CD14-positive monocyte (primary cell): Measurements from ENCODE around the gene ZKSCAN4. TPM values are rescaled to one million over a fixed set of nuclear protein-coding genes. Genes with fewer than 3 reads are reported as not detected.

ENCODE experiments used
- DNase-seq, 3 donors: peaks; one replicate each; pipeline ENCODE4 v3.0.0-alpha.2; 2011 to 2022
- H2AFZ ChIP-seq: 2 replicates; pipeline ENCODE4 v1.6.0; 2012; ENCODE audit warnings: mild to moderate bottlenecking, low read depth, low read length, inconsistent platforms; ENCODE audit not compliant: insufficient read depth, poor library complexity, severe bottlenecking
- H3K27ac ChIP-seq, 2 donors: 1 replicate in 1 of 2; 2 replicates in 1 of 2; pipeline ENCODE4 v1.5.1; 2012 to 2013; ENCODE audit warnings: low read length in 2 of 2, control low read depth in 1 of 2, inconsistent platforms in 1 of 2, low read depth in 1 of 2, mild to moderate bottlenecking in 1 of 2
- H3K27me3 ChIP-seq, 2 donors: one replicate each; pipeline versions ENCODE4 v1.6.0 to v1.6.1; 2011 to 2013; ENCODE audit warnings: low read length in 2 of 2; ENCODE audit not compliant: control insufficient read depth in 2 of 2, insufficient read depth in 2 of 2
- H3K36me3 ChIP-seq, 2 donors: replicated peaks in 1 of 2; 1 replicate in 1 of 2; 2 replicates in 1 of 2; pipeline versions ENCODE4 v1.5.1 to v1.6.1; 2012 to 2013; ENCODE audit warnings: low read length in 2 of 2, control low read depth in 1 of 2, inconsistent platforms in 1 of 2, mild to moderate bottlenecking in 1 of 2; ENCODE audit not compliant: insufficient read depth in 2 of 2, control insufficient read depth in 1 of 2
- H3K4me1 ChIP-seq, 2 donors: 1 replicate in 1 of 2; 2 replicates in 1 of 2; pipeline versions ENCODE4 v1.5.1 to v1.6.1; 2012 to 2013; ENCODE audit warnings: low read length in 2 of 2, control low read depth in 1 of 2, inconsistent platforms in 1 of 2, mild to moderate bottlenecking in 1 of 2, moderate library complexity in 1 of 2; ENCODE audit not compliant: insufficient read depth in 2 of 2, control insufficient read depth in 1 of 2
- H3K4me2 ChIP-seq: replicated peaks from 2 replicates; pipeline ENCODE3; 2012; ENCODE audit warnings: low read length, moderate library complexity, mild to moderate bottlenecking; ENCODE audit not compliant: poor library complexity, severe bottlenecking; ENCODE audit errors: extremely low read depth
- H3K4me3 ChIP-seq, 3 experiments: fragments of 200-600 bp in 1 of 3; sonication (generic) in 1 of 3; replicated peaks in 1 of 3; 1 replicate in 2 of 3; 2 replicates in 1 of 3; pipeline ENCODE4 v1.5.1; 2011 to 2013; ENCODE audit warnings: low read length in 3 of 3, mild to moderate bottlenecking in 3 of 3, control low read depth in 2 of 3, low read depth in 2 of 3, inconsistent platforms in 1 of 3, moderate library complexity in 1 of 3
- H3K79me2 ChIP-seq: 2 replicates; pipeline ENCODE4 v1.6.0; 2012; ENCODE audit warnings: mild to moderate bottlenecking, control low read depth, inconsistent platforms, low read length, moderate library complexity; ENCODE audit not compliant: insufficient read depth
- H3K9ac ChIP-seq: 2 replicates; pipeline ENCODE4 v1.6.0; 2017; ENCODE audit warnings: low read length, mild to moderate bottlenecking; ENCODE audit not compliant: insufficient read depth, poor library complexity, severe bottlenecking
- H3K9me3 ChIP-seq, 2 donors: replicated peaks in 1 of 2; 1 replicate in 1 of 2; 2 replicates in 1 of 2; pipeline versions ENCODE4 v1.5.1 to v1.6.1; 2012 to 2013; ENCODE audit warnings: low read length in 2 of 2, control low read depth in 1 of 2; ENCODE audit not compliant: control insufficient read depth in 1 of 2, insufficient read depth in 1 of 2
- H4K20me1 ChIP-seq: 2 replicates; pipeline ENCODE4 v1.6.0; 2012; ENCODE audit warnings: mild to moderate bottlenecking, low read length, control low read depth, moderate library complexity; ENCODE audit not compliant: insufficient read depth
- H3K27ac Mint-ChIP-seq, 7 donors: one replicate each; pipeline ENCODE4 v1.8.0; 2020; ENCODE audit warnings: mild to moderate bottlenecking in 7 of 7, mixed read lengths in 7 of 7, moderate library complexity in 6 of 7, inconsistent platforms in 2 of 7
- H3K27me3 Mint-ChIP-seq, 3 donors: one replicate each; pipeline ENCODE4 v1.8.0; 2021 to 2022; ENCODE audit warnings: low read depth in 3 of 3, mild to moderate bottlenecking in 3 of 3, mixed read lengths in 3 of 3, moderate library complexity in 3 of 3, inconsistent platforms in 1 of 3
- H3K36me3 Mint-ChIP-seq, 2 donors: one replicate each; pipeline ENCODE4 v1.8.0; 2020; ENCODE audit warnings: mixed read lengths in 2 of 2, inconsistent platforms in 1 of 2, mild to moderate bottlenecking in 1 of 2
- H3K4me1 Mint-ChIP-seq: one replicate; pipeline ENCODE4 v1.8.0; 2020; ENCODE audit warnings: mild to moderate bottlenecking, mixed read lengths
- H3K4me3 Mint-ChIP-seq, 2 donors: one replicate each; pipeline ENCODE4 v1.8.0; 2020; ENCODE audit warnings: mild to moderate bottlenecking in 2 of 2, mixed read lengths in 2 of 2, moderate library complexity in 1 of 2
- H3K9me3 Mint-ChIP-seq, 7 donors: one replicate each; pipeline ENCODE4 v1.8.0; 2020 to 2022; ENCODE audit warnings: mixed read lengths in 7 of 7, mild to moderate bottlenecking in 6 of 7, moderate library complexity in 6 of 7, inconsistent platforms in 2 of 7
- WGBS: methylation state at CpG from one replicate; pipeline ENCODE4 v1.1.5; 2013; ENCODE audit warnings: missing lambda C conversion rate; ENCODE audit not compliant: insufficient coverage; 5-methylcytosine and 5-hydroxymethylcytosine counted together
- intact Hi-C, 2 donors: fragments of 100-400 bp; cut with micrococcal nuclease; formaldehyde crosslinking; loops; one replicate each; pipeline versions ENCODE4 v1.15.0 to v1.15.1; 2023
- polyA plus RNA-seq, 3 donors: library from polyadenylated mRNA; depleted of rRNA in 1 of 3; unstranded in 2 of 3; stranded (reverse) in 1 of 3; fragments of 300-500 nt in 2 of 3; fragments of >200 nt in 1 of 3; fragmentation: Illumina TruSeq in 2 of 3; gene quantifications; 1 replicate in 2 of 3; 2 replicates in 1 of 3; pipeline ENCODE4 v1.2.3, GENCODE V29; 2012 to 2021
- TF ChIP-seq, protein P1 (sequence below): fragments of 200-600 bp; IDR thresholded peaks from one replicate; pipeline ENCODE4 v1.8.0; 2022; ENCODE audit warnings: antibody characterized with exemption, mild to moderate bottlenecking

Gene ZKSCAN4
- polyA plus RNA-seq, 3 donors, result 1.5 to 2.0 (median 1.6) TPM

- Histone ChIP-seq H3K79me2 (no peaks in the 10 kb centered on the region), H3K4me3 (no peak overlapping the region), H3K4me1 (peaks cover 3 to 6% of the 10 kb centered on the region in 2 donors), H4K20me1 (no peaks in the 10 kb centered on the region), H3K27ac (no peak overlapping the region), H3K27me3 (no peaks in the 10 kb centered on the region), H3K9ac (no peak overlapping the region), H2AFZ (no peak overlapping the region), H3K9me3 (no peaks in the 10 kb centered on the region), H3K4me2 (no peak overlapping the region), H3K36me3 (peaks cover 32 to 58% of the 10 kb centered on the region in 2 donors)
- Mint-ChIP-seq H3K27me3 (peaks cover 0 to 1% (median 0%) of the 10 kb centered on the region in 3 donors), H3K27ac (no peak overlapping the region), H3K36me3 (peaks cover 53 to 57% of the 10 kb centered on the region in 2 donors), H3K9me3 (no peaks in the 10 kb centered on the region), H3K4me1 (peaks cover 15% of the 10 kb centered on the region), H3K4me3 (no peak overlapping the region)
- intact Hi-C loops, result no loop called here
- WGBS, result no CpG with 5 or more reads among the region's 3 CpGs
- TF ChIP-seq, protein P1, sequence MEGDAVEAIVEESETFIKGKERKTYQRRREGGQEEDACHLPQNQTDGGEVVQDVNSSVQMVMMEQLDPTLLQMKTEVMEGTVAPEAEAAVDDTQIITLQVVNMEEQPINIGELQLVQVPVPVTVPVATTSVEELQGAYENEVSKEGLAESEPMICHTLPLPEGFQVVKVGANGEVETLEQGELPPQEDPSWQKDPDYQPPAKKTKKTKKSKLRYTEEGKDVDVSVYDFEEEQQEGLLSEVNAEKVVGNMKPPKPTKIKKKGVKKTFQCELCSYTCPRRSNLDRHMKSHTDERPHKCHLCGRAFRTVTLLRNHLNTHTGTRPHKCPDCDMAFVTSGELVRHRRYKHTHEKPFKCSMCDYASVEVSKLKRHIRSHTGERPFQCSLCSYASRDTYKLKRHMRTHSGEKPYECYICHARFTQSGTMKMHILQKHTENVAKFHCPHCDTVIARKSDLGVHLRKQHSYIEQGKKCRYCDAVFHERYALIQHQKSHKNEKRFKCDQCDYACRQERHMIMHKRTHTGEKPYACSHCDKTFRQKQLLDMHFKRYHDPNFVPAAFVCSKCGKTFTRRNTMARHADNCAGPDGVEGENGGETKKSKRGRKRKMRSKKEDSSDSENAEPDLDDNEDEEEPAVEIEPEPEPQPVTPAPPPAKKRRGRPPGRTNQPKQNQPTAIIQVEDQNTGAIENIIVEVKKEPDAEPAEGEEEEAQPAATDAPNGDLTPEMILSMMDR, result no peak
- DNase-seq, result no peak
Measured at GRCh38 chr6:28243946-28244345, 8.1 kb downstream of the ZKSCAN4 start.

- no peaks in the 10 kb centered on the region for H3K27me3 ChIP-seq
- H3K9me3 Mint-ChIP-seq, result peaks cover 0 to 2% (median 0%) of the 10 kb centered on the region in 7 donors
- intact Hi-C loops, result no loop called here
- H3K9me3 ChIP-seq, result no peaks in the 10 kb centered on the region
- H3K27me3 Mint-ChIP-seq, result no peaks in the 10 kb centered on the region
- no peak for DNase-seq
- H2AFZ ChIP-seq, result no peak overlapping the region
- peaks cover 11 to 17% of the 10 kb centered on the region in 2 donors for H3K4me1 ChIP-seq
- no peak overlapping the region for H3K4me3 Mint-ChIP-seq
- H3K36me3 ChIP-seq, result peaks cover 10 to 29% of the 10 kb centered on the region in 2 donors
- H3K36me3 Mint-ChIP-seq, result peaks cover 26 to 32% of the 10 kb centered on the region in 2 donors
- no peak overlapping the region for H3K4me2 ChIP-seq
- H3K9ac ChIP-seq, result no peak overlapping the region
- TF ChIP-seq, protein P1, result no peak
- H3K79me2 ChIP-seq, result no peaks in the 10 kb centered on the region
- peaks cover 17% of the 10 kb centered on the region for H3K4me1 Mint-ChIP-seq
- WGBS, result no CpG with 5 or more reads among the region's 1 CpG
- H3K27ac Mint-ChIP-seq, result no peak overlapping the region
- no peak overlapping the region for H3K4me3 ChIP-seq
- H3K27ac ChIP-seq, result no peak overlapping the region
- no peaks in the 10 kb centered on the region for H4K20me1 ChIP-seq
Measured at GRCh38 chr6:28240471-28240870, 11.6 kb downstream of the ZKSCAN4 start.
